WTC11 (cell line): ENCODE results near the gene BPI. TPM values are rescaled to one million over a fixed set of nuclear protein-coding genes. Genes with fewer than 3 reads are reported as not detected.

ENCODE experiments used
- ATAC-seq: fragments of 200-7000 bp; cut with Tn5 transposase; 2 replicates; pipeline ENCODE4 v1.10.0; 2021; ENCODE audit warnings: mild to moderate bottlenecking, moderate library complexity
- CTCF ChIA-PET: fragments of 300-600 bp; sonication (Branson Sonifier 250); formaldehyde crosslinking; loops from one replicate; lab custom pipeline; 2021; ENCODE audit warnings: antibody characterized with exemption; lab: Charles Lee
- POLR2A ChIA-PET: fragments of 350-600 bp; sonication (Branson Sonifier 250); formaldehyde crosslinking; loops from one replicate; lab custom pipeline; 2021; ENCODE audit warnings: antibody characterized with exemption; lab: Charles Lee
- DNase-seq: peaks from one replicate; pipeline ENCODE4 v3.0.0; 2021; ENCODE audit warnings: low spot score
- H3K27ac Mint-ChIP-seq: 2 replicates; pipeline ENCODE4 v1.8.0; 2021; ENCODE audit warnings: mixed read lengths
- H3K27me3 Mint-ChIP-seq: 2 replicates; pipeline ENCODE4 v1.8.0; 2021; ENCODE audit warnings: low read depth, mild to moderate bottlenecking, moderate library complexity, mixed read lengths
- H3K36me3 Mint-ChIP-seq: 2 replicates; pipeline ENCODE4 v1.8.0; 2021; ENCODE audit warnings: mixed read lengths
- H3K4me1 Mint-ChIP-seq: 2 replicates; pipeline ENCODE4 v1.8.0; 2022; ENCODE audit warnings: mixed read lengths
- H3K4me3 Mint-ChIP-seq: 2 replicates; pipeline ENCODE4 v1.8.0; 2021; ENCODE audit warnings: mild to moderate bottlenecking, moderate library complexity, mixed read lengths
- H3K9me3 Mint-ChIP-seq: 2 replicates; pipeline ENCODE4 v1.8.0; 2021; ENCODE audit warnings: mixed read lengths
- ATF3 ChIP-seq: sonication (generic); formaldehyde crosslinking; conservative IDR thresholded peaks from 2 replicates; pipeline ENCODE4 v1.8.1; 2022; ENCODE audit warnings: mild to moderate bottlenecking, missing genetic modification reagents
- CTCF ChIP-seq: fragments of 200-600 bp; IDR thresholded peaks from 2 replicates; pipeline ENCODE4 v1.8.0; 2022; ENCODE audit warnings: antibody characterized with exemption
- ELF4 ChIP-seq: sonication (generic); formaldehyde crosslinking; IDR thresholded peaks from 2 replicates; pipeline ENCODE4 v1.8.1; 2022; ENCODE audit warnings: low read depth, mild to moderate bottlenecking, moderate library complexity, missing genetic modification reagents
- FOXJ3 ChIP-seq: sonication (generic); formaldehyde crosslinking; IDR thresholded peaks from 2 replicates; pipeline ENCODE4 v1.9.0; 2021; ENCODE audit warnings: missing genetic modification reagents, mild to moderate bottlenecking, borderline replicate concordance
- FOXK1 ChIP-seq: sonication (generic); formaldehyde crosslinking; IDR thresholded peaks from 2 replicates; pipeline ENCODE4 v1.8.0; 2022; ENCODE audit warnings: mild to moderate bottlenecking, moderate library complexity, missing genetic modification reagents
- NFATC4 ChIP-seq: fragments of 250-450 bp; sonication (Bioruptor Pico); IDR thresholded peaks from 2 replicates; pipeline ENCODE4 v1.9.0; 2021; ENCODE audit warnings: mild to moderate bottlenecking
- SMAD4 ChIP-seq: sonication (generic); formaldehyde crosslinking; IDR thresholded peaks from 2 replicates; pipeline ENCODE4 v1.8.0; 2022; ENCODE audit warnings: mild to moderate bottlenecking, missing genetic modification reagents
- ZBTB43 ChIP-seq: sonication (generic); formaldehyde crosslinking; IDR thresholded peaks from 2 replicates; pipeline ENCODE4 v1.8.1; 2023; ENCODE audit warnings: mild to moderate bottlenecking, missing genetic modification reagents
- ZNF232 ChIP-seq: sonication (generic); formaldehyde crosslinking; IDR thresholded peaks from 2 replicates; pipeline ENCODE4 v1.8.0; 2022; ENCODE audit warnings: mild to moderate bottlenecking, missing genetic modification reagents
- ZNF423 ChIP-seq: fragments of 250-450 bp; sonication (Bioruptor Pico); IDR thresholded peaks from 2 replicates; pipeline ENCODE4 v2.1.2; 2022; ENCODE audit warnings: mild to moderate bottlenecking, moderate library complexity
- total RNA-seq: library from RNA; stranded (reverse); gene quantifications from 3 replicates; pipeline ENCODE4 v1.2.3, GENCODE V29; 2021
- TF ChIP-seq, protein P1 (sequence below): sonication (generic); formaldehyde crosslinking; IDR thresholded peaks from 2 replicates; pipeline ENCODE4 v1.8.1; 2022; ENCODE audit warnings: low read depth, missing genetic modification reagents, borderline replicate concordance
- TF ChIP-seq, protein P2 (sequence below): sonication (generic); formaldehyde crosslinking; IDR thresholded peaks from 2 replicates; pipeline ENCODE4 v1.8.0; 2022; ENCODE audit warnings: missing genetic modification reagents
- TF ChIP-seq, protein P3 (sequence below): sonication (generic); formaldehyde crosslinking; IDR thresholded peaks from 2 replicates; pipeline ENCODE4 v1.8.1; 2022; ENCODE audit warnings: missing genetic modification reagents, borderline replicate concordance

The BPI gene
- total RNA-seq, 1 experiment from 2014 or later, result not detected

GRCh38 chr20:38349856-38350255, 45.9 kb downstream of the BPI start:
- Mint-ChIP-seq H3K4me1 (peaks cover 31% of the 10 kb centered on the region), H3K27me3 (no peaks in the 10 kb centered on the region), H3K4me3 (no peak overlapping the region), H3K36me3 (no peaks in the 10 kb centered on the region), H3K27ac (no peak overlapping the region), H3K9me3 (no peaks in the 10 kb centered on the region)
- ChIA-PET POLR2A (no interaction called here), CTCF (interaction anchor here (0.7 to 12.6 kb wide), 2 partner anchors 11 to 26 kb away, joined by 3 to 329 read pairs; no protein-coding TSS in a partner anchor)
- DNase-seq (no peak), ATAC-seq (no peak)
- no peak for TF ChIP-seq ZNF423 (CRISPR knock-in tag)

- CTCF ChIA-PET, result interaction anchor here (1.3 to 12.6 kb wide), 2 partner anchors 12 to 57 kb away, joined by 5 to 329 read pairs; no protein-coding TSS in a partner anchor
- no peak for ATAC-seq
- TF ChIP-seq FOXK1 (CRISPR knock-in tag) (no peak), ATF3 (no peak), SMAD4 (CRISPR knock-in tag) (no peak), NFATC4 (no peak), FOXJ3 (CRISPR knock-in tag) (no peak), ZNF232 (CRISPR knock-in tag) (no peak), ZBTB43 (CRISPR knock-in tag) (no peak), CTCF (no peak), ELF4 (CRISPR knock-in tag) (no peak)
- TF ChIP-seq, protein P1, sequence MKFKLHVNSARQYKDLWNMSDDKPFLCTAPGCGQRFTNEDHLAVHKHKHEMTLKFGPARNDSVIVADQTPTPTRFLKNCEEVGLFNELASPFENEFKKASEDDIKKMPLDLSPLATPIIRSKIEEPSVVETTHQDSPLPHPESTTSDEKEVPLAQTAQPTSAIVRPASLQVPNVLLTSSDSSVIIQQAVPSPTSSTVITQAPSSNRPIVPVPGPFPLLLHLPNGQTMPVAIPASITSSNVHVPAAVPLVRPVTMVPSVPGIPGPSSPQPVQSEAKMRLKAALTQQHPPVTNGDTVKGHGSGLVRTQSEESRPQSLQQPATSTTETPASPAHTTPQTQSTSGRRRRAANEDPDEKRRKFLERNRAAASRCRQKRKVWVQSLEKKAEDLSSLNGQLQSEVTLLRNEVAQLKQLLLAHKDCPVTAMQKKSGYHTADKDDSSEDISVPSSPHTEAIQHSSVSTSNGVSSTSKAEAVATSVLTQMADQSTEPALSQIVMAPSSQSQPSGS (CRISPR knock-in tag), result no peak
- TF ChIP-seq, protein P2, sequence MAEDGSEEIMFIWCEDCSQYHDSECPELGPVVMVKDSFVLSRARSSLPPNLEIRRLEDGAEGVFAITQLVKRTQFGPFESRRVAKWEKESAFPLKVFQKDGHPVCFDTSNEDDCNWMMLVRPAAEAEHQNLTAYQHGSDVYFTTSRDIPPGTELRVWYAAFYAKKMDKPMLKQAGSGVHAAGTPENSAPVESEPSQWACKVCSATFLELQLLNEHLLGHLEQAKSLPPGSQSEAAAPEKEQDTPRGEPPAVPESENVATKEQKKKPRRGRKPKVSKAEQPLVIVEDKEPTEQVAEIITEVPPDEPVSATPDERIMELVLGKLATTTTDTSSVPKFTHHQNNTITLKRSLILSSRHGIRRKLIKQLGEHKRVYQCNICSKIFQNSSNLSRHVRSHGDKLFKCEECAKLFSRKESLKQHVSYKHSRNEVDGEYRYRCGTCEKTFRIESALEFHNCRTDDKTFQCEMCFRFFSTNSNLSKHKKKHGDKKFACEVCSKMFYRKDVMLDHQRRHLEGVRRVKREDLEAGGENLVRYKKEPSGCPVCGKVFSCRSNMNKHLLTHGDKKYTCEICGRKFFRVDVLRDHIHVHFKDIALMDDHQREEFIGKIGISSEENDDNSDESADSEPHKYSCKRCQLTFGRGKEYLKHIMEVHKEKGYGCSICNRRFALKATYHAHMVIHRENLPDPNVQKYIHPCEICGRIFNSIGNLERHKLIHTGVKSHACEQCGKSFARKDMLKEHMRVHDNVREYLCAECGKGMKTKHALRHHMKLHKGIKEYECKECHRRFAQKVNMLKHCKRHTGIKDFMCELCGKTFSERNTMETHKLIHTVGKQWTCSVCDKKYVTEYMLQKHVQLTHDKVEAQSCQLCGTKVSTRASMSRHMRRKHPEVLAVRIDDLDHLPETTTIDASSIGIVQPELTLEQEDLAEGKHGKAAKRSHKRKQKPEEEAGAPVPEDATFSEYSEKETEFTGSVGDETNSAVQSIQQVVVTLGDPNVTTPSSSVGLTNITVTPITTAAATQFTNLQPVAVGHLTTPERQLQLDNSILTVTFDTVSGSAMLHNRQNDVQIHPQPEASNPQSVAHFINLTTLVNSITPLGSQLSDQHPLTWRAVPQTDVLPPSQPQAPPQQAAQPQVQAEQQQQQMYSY (CRISPR knock-in tag), result no peak
- TF ChIP-seq, protein P3, sequence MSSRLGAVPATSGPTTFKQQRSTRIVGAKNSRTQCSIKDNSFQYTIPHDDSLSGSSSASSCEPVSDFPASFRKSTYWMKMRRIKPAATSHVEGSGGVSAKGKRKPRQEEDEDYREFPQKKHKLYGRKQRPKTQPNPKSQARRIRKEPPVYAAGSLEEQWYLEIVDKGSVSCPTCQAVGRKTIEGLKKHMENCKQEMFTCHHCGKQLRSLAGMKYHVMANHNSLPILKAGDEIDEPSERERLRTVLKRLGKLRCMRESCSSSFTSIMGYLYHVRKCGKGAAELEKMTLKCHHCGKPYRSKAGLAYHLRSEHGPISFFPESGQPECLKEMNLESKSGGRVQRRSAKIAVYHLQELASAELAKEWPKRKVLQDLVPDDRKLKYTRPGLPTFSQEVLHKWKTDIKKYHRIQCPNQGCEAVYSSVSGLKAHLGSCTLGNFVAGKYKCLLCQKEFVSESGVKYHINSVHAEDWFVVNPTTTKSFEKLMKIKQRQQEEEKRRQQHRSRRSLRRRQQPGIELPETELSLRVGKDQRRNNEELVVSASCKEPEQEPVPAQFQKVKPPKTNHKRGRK (CRISPR knock-in tag), result no peak
- Mint-ChIP-seq H3K27me3 (no peaks in the 10 kb centered on the region), H3K27ac (no peak overlapping the region), H3K4me1 (peaks cover 41% of the 10 kb centered on the region), H3K36me3 (no peaks in the 10 kb centered on the region), H3K9me3 (no peaks in the 10 kb centered on the region), H3K4me3 (no peak overlapping the region)
- DNase-seq, result no peak
- POLR2A ChIA-PET, result no interaction called here
Measured at GRCh38 chr20:38350879-38351775, 47.2 kb downstream of the BPI start.
